Measurements from ENCODE around the gene ZMIZ1. TPM values are rescaled to one million over a fixed set of nuclear protein-coding genes. Genes with fewer than 3 reads are reported as not detected.

Gene ZMIZ1
- total and polyA plus RNA-seq, 7 experiments from 2014 or later: 1.8 to 57.2 (median 14.2) TPM

DNA sequence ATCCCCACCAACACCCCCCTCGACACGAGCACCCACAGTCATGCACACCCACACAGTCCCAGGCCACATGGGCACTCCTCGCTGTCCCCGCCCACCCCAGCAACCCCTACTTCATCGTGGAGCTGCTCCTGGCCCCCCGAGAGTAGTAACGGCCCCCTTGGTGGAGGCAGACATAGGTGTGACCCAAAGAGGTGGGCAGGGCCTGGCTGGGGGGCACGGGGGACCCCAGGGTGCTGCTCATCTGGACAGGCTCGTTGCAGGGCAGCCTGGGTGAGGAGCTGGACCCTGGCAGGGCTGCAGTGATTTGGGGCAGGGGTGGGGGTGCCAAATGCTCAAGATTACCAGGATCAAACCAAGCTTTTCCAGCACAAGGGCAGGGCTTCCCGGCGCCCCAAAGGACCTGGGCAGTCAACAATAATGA lies 42.4 kb upstream of the ZMIZ1 start:
- H3K4me3 Mint-ChIP-seq: peak overlapping the region in 3 of 10 donors; percentile 12 to 67 (median 55)
- H3K4me3 ChIP-seq (ENCODE audit: low read length): no peak overlapping the region
- H3K9me3 ChIP-seq (ENCODE audit: control insufficient read depth in 2 of 3, low read length in 3 of 3): no peaks in the 10 kb centered on the region
- DNase-seq: no peak
- ATAC-seq: no peak
- ChIA-PET POLR2A (no interaction called here), CTCF (no interaction called here)
- H3K27ac ChIP-seq (ENCODE audit: low read depth, low read length): no peak overlapping the region
- H3K36me3 Mint-ChIP-seq: no peaks in the 10 kb centered on the region
- no peaks in the 10 kb centered on the region for H3K27me3 ChIP-seq (ENCODE audit: control insufficient read depth in 2 of 2, insufficient read depth in 2 of 2, low read length in 2 of 2)
- peak overlapping the region in 5 of 9 donors; percentile 68 to 88 (median 75) for H3K27ac Mint-ChIP-seq
- intact Hi-C loops (cut with micrococcal nuclease): loop anchor here in 1 of 2 donors (5.0 kb wide), 1 partner anchor 54 kb away; no protein-coding TSS in a partner anchor
- peaks cover 0 to 7% (median 0%) of the 10 kb centered on the region in 5 donors for H3K27me3 Mint-ChIP-seq
- peaks cover 19 to 52% (median 39%) of the 10 kb centered on the region in 7 donors for H3K4me1 Mint-ChIP-seq
- H3K4me1 ChIP-seq (ENCODE audit: control insufficient read depth in 2 of 2, insufficient read depth in 2 of 2, low read length in 2 of 2): peaks cover 29 to 42% of the 10 kb centered on the region in 2 donors
- no peaks in the 10 kb centered on the region for H3K9me3 Mint-ChIP-seq
- H3K36me3 ChIP-seq (ENCODE audit: control insufficient read depth in 2 of 3, insufficient read depth in 3 of 3, low read length in 3 of 3): no peaks in the 10 kb centered on the region

- POLR2A ChIA-PET: no interaction called here
- peak overlapping the region in 4 of 9 donors; percentile 28 to 76 (median 41) for H3K27ac Mint-ChIP-seq
Measured at GRCh38 chr10:79026806-79027146, 42.0 kb upstream of the ZMIZ1 start.

GRCh38 chr10:79027147-79028055 lies 41.4 kb upstream of the ZMIZ1 start:
- DNase-seq: peak in 1 of 9 donors; percentile 9
- Mint-ChIP-seq H3K4me3 (peak overlapping the region in 5 of 10 donors; percentile 9 to 48 (median 15)), H3K4me1 (peaks cover 19 to 52% (median 39%) of the 10 kb centered on the region in 7 donors), H3K36me3 (no peaks in the 10 kb centered on the region), H3K27ac (peak overlapping the region in 5 of 9 donors; percentile 29 to 76 (median 68)), H3K27me3 (peaks cover 0 to 7% (median 0%) of the 10 kb centered on the region in 5 donors), H3K9me3 (no peaks in the 10 kb centered on the region)
- CTCF ChIA-PET: interaction anchor here (0.6 to 1.3 kb wide), 2 partner anchors 10 to 14 kb away, joined by 3 to 4 read pairs; no protein-coding TSS in a partner anchor
- H3K4me1 ChIP-seq (ENCODE audit: control insufficient read depth in 2 of 2, insufficient read depth in 2 of 2, low read length in 2 of 2): peaks cover 29 to 42% of the 10 kb centered on the region in 2 donors
- ATAC-seq: peak; percentile 66
- no peak overlapping the region for H3K4me3 ChIP-seq (ENCODE audit: low read length)
- POLR2A ChIA-PET: no interaction called here
- no peaks in the 10 kb centered on the region for H3K36me3 ChIP-seq (ENCODE audit: control insufficient read depth in 2 of 3, insufficient read depth in 3 of 3, low read length in 3 of 3)
- H3K27ac ChIP-seq (ENCODE audit: low read depth, low read length): no peak overlapping the region
- no peaks in the 10 kb centered on the region for H3K27me3 ChIP-seq (ENCODE audit: control insufficient read depth in 2 of 2, insufficient read depth in 2 of 2, low read length in 2 of 2)
- intact Hi-C loops (cut with micrococcal nuclease): loop anchor here in 1 of 2 donors (5.0 kb wide), 1 partner anchor 55 kb away; no protein-coding TSS in a partner anchor
- H3K9me3 ChIP-seq (ENCODE audit: control insufficient read depth in 2 of 3, low read length in 3 of 3): no peaks in the 10 kb centered on the region

More at GRCh38 chr10:79026806-79027146, 42.0 kb upstream of the ZMIZ1 start:
- no peaks in the 10 kb centered on the region for H3K9me3 Mint-ChIP-seq
- H3K4me1 ChIP-seq (ENCODE audit: control insufficient read depth in 2 of 2, insufficient read depth in 2 of 2, low read length in 2 of 2): peaks cover 29 to 42% of the 10 kb centered on the region in 2 donors
- no peaks in the 10 kb centered on the region for H3K36me3 ChIP-seq (ENCODE audit: control insufficient read depth in 2 of 3, insufficient read depth in 3 of 3, low read length in 3 of 3)
- CTCF ChIA-PET: no interaction called here
- DNase-seq (no peak), ATAC-seq (no peak)
- H3K4me1 Mint-ChIP-seq: peaks cover 19 to 52% (median 39%) of the 10 kb centered on the region in 7 donors
- intact Hi-C loops (cut with micrococcal nuclease): loop anchor here in 1 of 2 donors (5.0 kb wide), 1 partner anchor 54 kb away; no protein-coding TSS in a partner anchor
- no peaks in the 10 kb centered on the region for H3K36me3 Mint-ChIP-seq
- H3K4me3 Mint-ChIP-seq: peak overlapping the region in 2 of 10 donors; percentile 11 to 48
- H3K4me3 ChIP-seq (ENCODE audit: low read length): no peak overlapping the region
- H3K27me3 ChIP-seq (ENCODE audit: control insufficient read depth in 2 of 2, insufficient read depth in 2 of 2, low read length in 2 of 2): no peaks in the 10 kb centered on the region
- H3K9me3 ChIP-seq (ENCODE audit: control insufficient read depth in 2 of 3, low read length in 3 of 3): no peaks in the 10 kb centered on the region
- H3K27ac ChIP-seq (ENCODE audit: low read depth, low read length): no peak overlapping the region
- H3K27me3 Mint-ChIP-seq: peaks cover 0 to 7% (median 0%) of the 10 kb centered on the region in 5 donors

DNA sequence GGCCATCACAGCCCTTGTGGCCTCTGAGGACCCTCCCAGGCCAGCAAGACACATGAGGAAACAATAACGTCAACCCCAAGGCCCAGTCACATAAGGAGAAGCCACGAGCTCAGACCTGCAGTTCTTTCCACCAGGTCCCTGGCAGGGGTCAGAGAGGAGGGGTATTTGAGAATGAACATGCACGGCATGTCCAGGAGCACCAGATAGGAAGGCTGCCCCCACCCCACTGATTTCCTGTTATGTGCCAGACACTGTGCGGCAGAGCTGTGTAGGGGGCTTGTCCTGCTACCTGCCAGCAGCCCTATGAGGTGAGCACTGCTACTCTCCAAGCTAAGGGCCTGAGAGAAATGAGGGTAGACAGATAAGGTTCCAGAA lies 40.7 kb upstream of the ZMIZ1 start:
- intact Hi-C loops (cut with micrococcal nuclease): loop anchor here in 1 of 2 donors (5.0 kb wide), 1 partner anchor 56 kb away; no protein-coding TSS in a partner anchor
- no peaks in the 10 kb centered on the region for H3K27me3 ChIP-seq (ENCODE audit: control insufficient read depth in 2 of 2, insufficient read depth in 2 of 2, low read length in 2 of 2)
- H3K27me3 Mint-ChIP-seq: peaks cover 0 to 7% (median 3%) of the 10 kb centered on the region in 5 donors
- no peaks in the 10 kb centered on the region for H3K9me3 Mint-ChIP-seq
- H3K36me3 ChIP-seq (ENCODE audit: control insufficient read depth in 2 of 3, insufficient read depth in 3 of 3, low read length in 3 of 3): no peaks in the 10 kb centered on the region
- peak overlapping the region in 5 of 9 donors; percentile 29 to 74 (median 59) for H3K27ac Mint-ChIP-seq
- ChIA-PET POLR2A (no interaction called here), CTCF (interaction anchor here (0.6 to 1.3 kb wide), 2 partner anchors 10 to 14 kb away, joined by 3 to 4 read pairs; no protein-coding TSS in a partner anchor)
- H3K4me1 Mint-ChIP-seq: peaks cover 15 to 47% (median 39%) of the 10 kb centered on the region in 7 donors
- no peaks in the 10 kb centered on the region for H3K9me3 ChIP-seq (ENCODE audit: control insufficient read depth in 2 of 3, low read length in 3 of 3)
- H3K36me3 Mint-ChIP-seq: no peaks in the 10 kb centered on the region
- peaks cover 29 to 42% of the 10 kb centered on the region in 2 donors for H3K4me1 ChIP-seq (ENCODE audit: control insufficient read depth in 2 of 2, insufficient read depth in 2 of 2, low read length in 2 of 2)
- no peak for ATAC-seq
- DNase-seq: no peak
- H3K4me3 ChIP-seq (ENCODE audit: low read length): no peak overlapping the region
- no peak overlapping the region for H3K27ac ChIP-seq (ENCODE audit: low read depth, low read length)
- peak overlapping the region in 2 of 10 donors; percentile 11 to 36 for H3K4me3 Mint-ChIP-seq

- intact Hi-C loops (cut with micrococcal nuclease): loop anchor here in 1 of 2 donors (5.0 kb wide), 1 partner anchor 56 kb away; no protein-coding TSS in a partner anchor
- DNase-seq (no peak), ATAC-seq (no peak)
- no peak overlapping the region for H3K27ac ChIP-seq (ENCODE audit: low read depth, low read length)
- H3K27me3 ChIP-seq (ENCODE audit: control insufficient read depth in 2 of 2, insufficient read depth in 2 of 2, low read length in 2 of 2): no peaks in the 10 kb centered on the region
- Mint-ChIP-seq H3K4me3 (no peak overlapping the region), H3K27ac (no peak overlapping the region), H3K36me3 (no peaks in the 10 kb centered on the region), H3K9me3 (no peaks in the 10 kb centered on the region), H3K27me3 (peaks cover 0 to 9% (median 3%) of the 10 kb centered on the region in 5 donors), H3K4me1 (peaks cover 15 to 44% (median 38%) of the 10 kb centered on the region in 7 donors)
- peaks cover 29 to 42% of the 10 kb centered on the region in 2 donors for H3K4me1 ChIP-seq (ENCODE audit: control insufficient read depth in 2 of 2, insufficient read depth in 2 of 2, low read length in 2 of 2)
- H3K9me3 ChIP-seq (ENCODE audit: control insufficient read depth in 2 of 3, low read length in 3 of 3): no peaks in the 10 kb centered on the region
- POLR2A ChIA-PET: no interaction called here
- no peaks in the 10 kb centered on the region for H3K36me3 ChIP-seq (ENCODE audit: control insufficient read depth in 2 of 3, insufficient read depth in 3 of 3, low read length in 3 of 3)
- CTCF ChIA-PET: interaction anchor here (1.3 kb wide), 1 partner anchor 9 kb away, joined by 4 read pairs; no protein-coding TSS in a partner anchor
- no peak overlapping the region for H3K4me3 ChIP-seq (ENCODE audit: low read length)
Measured at GRCh38 chr10:79028451-79029010, 40.2 kb upstream of the ZMIZ1 start.
